LHCN-M2 (cell line): ENCODE measurements around the gene ZNF576. TPM values are rescaled to one million over a fixed set of nuclear protein-coding genes. Genes with fewer than 3 reads are reported as not detected.
A peak's percentile ranks its signal among the peaks of the same experiment; 100 is the strongest.
"Not testable (repeated sequence)": the region's sequence is repeated elsewhere in the genome, so short reads cannot be mapped to it uniquely, and the experiment has no call there.

Source experiments
- DNase-seq: peaks from one replicate; pipeline ENCODE4 v3.0.0-alpha.2; 2012; ENCODE audit warnings: low read depth
- polyA plus RNA-seq: library from polyadenylated mRNA; unstranded; fragments of >200 nt; gene quantifications from one replicate; pipeline ENCODE4 v1.2.1, GENCODE V29; 2012; ENCODE audit warnings: missing spikeins
- total RNA-seq: library from RNA; depleted of rRNA; stranded (reverse); fragments of >200 nt; gene quantifications from 2 replicates; pipeline ENCODE4 v1.2.3, GENCODE V29; 2014; rRNA removed

The ZNF576 gene
- total RNA-seq: 18.3 and 20.3 TPM in 2 replicates
- 17.3 TPM for polyA plus RNA-seq

GRCh38 chr19:43595999-43596841 lies at the start of gene ZNF576, which contains the start of gene IRGQ:
Gene ZNF576 (plus strand): TSS chr19:43596595. CDS start chr19:43597109, 514 bp downstream.
Gene IRGQ (minus strand): TSS chr19:43596134. CDS start chr19:43595338, 796 bp downstream.
- peak; percentile 99 for DNase-seq

DNA sequence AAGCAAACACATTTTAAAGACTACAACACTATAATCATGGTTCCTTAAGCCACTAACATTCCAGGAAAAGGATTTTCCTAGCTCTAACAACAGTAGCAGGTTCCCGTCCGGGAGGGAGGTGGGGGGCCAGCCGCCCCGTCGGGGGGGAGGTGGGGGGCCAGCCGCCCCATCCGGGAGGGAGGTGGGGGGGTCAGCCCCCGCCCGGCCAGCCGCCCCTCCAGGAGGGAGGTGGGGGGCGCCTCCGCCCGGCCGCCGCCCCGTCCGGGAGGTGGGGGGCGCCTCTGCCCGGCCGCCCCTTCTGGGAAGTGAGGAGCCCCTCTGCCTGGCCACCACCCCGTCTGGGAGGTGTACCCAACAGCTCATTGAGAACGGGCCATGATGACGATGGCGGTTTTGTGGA lies 48.5 kb upstream of the ZNF576 start:
- DNase-seq: not testable (repeated sequence)

DNA sequence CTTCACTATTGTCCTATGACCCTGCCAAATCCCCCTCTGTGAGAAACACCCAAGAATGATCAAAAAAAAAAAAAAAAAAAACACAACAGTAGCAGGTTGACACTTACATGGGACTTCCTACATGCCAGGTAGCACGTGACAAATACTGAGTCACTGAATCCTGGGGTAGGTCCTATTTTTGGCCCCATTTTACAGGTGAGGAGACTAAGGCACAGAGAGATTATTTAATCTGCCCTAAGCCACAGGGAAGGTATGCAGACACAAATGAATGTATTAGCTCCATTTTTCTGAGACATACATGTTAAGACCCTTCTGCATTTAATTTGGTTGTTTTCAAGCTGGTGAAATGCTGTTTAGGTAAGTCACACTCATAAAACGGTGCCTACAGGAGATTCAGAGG lies 47.7 kb upstream of the ZNF576 start:
- no peak for DNase-seq

- no peak for DNase-seq
Observed at GRCh38 chr19:43551399-43552197, 44.8 kb upstream of the ZNF576 start.

- no peak for DNase-seq
Observed at GRCh38 chr19:43552198-43552450, 44.3 kb upstream of the ZNF576 start.

- no peak for DNase-seq
Observed at GRCh38 chr19:43552616-43553015, 43.8 kb upstream of the ZNF576 start.

DNA sequence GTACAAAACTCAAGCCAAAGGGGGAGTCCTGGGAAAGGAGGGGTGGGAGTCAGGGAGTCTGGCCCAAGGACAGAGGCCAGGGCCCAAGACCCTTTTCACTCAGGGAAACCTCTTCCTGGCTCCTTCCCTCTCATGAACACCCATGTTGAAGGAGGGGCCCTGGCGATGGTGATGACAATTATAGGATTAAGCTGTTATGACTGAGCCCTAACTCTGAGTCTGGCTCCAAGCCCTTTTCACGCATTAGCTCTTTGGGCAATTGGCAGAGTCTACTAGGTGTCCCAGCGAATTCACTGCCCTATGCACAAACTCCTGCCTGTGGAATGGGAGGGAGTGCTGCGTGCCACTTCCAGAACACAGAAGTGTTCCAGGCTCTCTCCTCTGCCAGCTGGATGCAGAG lies 42.7 kb upstream of the ZNF576 start:
- no peak for DNase-seq

DNA sequence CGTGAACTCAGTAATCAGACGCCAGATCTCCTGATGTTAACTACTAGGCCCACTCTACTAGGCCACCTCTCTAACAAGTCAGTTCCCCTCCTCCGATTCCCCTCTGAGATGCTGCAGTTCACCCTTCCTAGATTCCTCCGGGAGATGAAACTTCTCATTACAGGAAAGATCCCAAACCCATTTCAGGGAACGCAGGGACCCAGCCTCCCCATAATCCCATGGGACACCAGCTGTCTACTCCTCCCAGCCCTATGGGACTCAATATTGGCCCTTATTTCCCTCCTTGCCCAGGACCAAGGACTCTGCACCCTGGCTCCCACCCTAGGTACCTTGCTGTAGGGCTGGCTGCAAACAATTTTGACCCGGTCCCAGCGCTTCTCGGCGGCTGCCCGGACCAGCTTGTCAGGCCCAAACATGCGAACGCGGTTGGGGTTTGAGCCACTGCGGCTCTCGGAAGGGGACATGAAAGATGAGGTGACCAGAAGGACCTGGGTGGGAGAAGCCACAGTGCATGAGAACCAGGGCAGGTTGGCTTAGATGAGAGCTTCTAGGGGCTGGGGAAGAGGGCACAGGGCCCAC lies 42.0 kb upstream of the ZNF576 start:
- no peak for DNase-seq

DNA sequence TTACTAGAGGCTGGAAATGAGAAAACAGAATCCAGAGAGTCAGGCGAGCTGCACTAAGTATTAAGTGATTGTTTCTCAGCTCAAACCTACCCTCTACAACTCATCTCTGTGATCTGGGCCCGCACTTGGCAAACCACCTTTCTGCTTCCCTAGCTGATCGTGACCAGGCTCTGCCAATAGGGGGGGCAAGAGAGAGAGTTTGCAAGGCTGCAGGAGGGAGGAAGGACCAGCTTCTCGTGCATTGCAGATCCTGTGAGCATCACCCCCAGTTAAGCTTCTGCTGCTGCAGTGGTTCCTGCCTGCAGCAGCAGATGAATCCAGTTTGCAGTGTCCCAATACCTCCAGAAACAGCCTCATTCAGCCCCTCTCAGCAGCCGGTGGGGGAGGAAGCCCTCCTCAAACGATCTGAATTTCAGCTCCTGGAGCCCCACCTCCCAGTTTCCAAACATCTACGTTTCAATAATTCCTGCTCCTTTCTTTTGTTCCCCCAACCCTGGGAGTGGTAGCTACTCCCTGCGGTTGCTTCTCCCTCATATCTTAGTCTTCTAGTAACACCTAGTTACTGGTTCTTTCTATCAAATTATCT lies 41.1 kb upstream of the ZNF576 start:
- DNase-seq: peak; percentile 66

- DNase-seq: peak; percentile 49
Observed at GRCh38 chr19:43560687-43561086, 35.7 kb upstream of the ZNF576 start.

GRCh38 chr19:43561139-43561970 lies 35.0 kb upstream of the ZNF576 start:
- DNase-seq: no peak

DNA sequence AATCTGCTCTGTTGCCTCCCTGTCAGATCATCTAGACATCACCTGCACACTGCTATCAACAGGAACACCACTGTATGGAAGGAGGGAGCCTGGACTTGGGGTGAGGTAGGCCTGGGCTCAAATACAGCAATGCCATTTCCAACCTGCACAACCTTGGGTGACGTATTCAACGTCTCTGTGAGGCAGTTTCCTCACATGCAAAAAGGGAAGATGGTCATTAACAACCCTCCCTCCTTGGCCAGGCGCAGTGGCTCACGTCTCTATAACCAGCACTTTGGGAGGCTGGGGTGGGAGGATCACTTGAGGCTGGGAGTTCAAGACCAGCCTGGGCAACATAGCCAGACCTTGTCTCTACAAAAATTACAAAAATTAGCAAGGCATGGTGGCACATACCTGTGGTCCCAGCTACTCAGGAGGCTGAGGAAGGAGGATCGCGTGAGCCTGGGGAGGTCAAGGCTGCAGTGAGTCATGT lies 34.1 kb upstream of the ZNF576 start:
- DNase-seq: no peak

- peak; percentile 97 for DNase-seq
Observed at GRCh38 chr19:43562698-43563241, 33.6 kb upstream of the ZNF576 start.

GRCh38 chr19:43563816-43564457 lies 32.5 kb upstream of the ZNF576 start:
- DNase-seq: no peak

DNA sequence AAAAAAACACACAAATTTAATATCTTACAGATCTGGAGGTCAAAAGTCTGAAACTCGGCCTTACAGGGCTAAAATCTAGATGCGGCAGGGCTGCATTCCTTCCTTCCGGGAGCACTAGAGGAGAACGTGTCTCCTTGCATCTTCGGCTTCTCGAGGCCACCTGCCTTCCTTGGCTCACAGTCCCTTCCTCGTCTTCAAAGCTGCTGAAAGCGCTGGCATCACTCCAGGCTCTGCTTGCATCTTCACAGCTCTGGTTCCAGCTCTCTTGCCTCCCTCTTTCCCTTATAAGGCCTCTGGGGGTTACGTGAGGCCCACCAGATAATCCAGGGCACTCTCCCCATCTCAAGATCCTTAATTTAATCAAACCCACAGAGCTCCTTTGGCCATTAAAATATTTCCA lies 31.6 kb upstream of the ZNF576 start:
- no peak for DNase-seq

- no peak for DNase-seq
Observed at GRCh38 chr19:43569657-43570056, 26.7 kb upstream of the ZNF576 start.

DNA sequence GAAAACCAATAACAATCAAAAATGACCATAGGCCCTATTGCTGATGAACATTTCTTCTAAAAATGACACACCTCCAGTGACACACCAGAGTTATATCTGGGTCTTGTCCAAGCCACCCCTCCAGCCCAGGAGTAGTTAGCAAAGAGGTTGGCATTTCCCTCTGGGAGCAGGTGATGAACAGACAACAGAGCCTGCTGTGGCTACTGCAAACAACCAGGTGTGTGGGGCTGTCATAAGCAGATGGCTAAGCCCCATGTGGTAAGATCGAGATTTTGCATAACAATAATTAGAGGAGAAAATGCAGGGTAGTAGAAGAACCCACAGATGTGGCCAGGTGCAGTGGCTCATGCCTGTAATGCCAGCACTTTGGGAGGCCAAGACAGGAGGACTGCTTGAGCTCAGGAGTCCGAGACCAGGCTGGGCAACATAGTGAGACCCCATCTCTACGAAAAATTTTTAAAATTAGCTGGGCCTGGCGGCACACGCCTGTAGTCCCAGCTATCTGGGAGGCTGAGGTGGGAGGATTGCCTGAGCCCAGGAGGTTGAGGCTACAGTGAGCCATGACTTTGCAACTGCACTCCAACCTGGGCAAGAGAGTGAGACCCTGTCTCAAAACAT lies 26.1 kb upstream of the ZNF576 start:
- DNase-seq: no peak

GRCh38 chr19:43572171-43572588 lies 24.2 kb upstream of the ZNF576 start:
- no peak for DNase-seq

DNA sequence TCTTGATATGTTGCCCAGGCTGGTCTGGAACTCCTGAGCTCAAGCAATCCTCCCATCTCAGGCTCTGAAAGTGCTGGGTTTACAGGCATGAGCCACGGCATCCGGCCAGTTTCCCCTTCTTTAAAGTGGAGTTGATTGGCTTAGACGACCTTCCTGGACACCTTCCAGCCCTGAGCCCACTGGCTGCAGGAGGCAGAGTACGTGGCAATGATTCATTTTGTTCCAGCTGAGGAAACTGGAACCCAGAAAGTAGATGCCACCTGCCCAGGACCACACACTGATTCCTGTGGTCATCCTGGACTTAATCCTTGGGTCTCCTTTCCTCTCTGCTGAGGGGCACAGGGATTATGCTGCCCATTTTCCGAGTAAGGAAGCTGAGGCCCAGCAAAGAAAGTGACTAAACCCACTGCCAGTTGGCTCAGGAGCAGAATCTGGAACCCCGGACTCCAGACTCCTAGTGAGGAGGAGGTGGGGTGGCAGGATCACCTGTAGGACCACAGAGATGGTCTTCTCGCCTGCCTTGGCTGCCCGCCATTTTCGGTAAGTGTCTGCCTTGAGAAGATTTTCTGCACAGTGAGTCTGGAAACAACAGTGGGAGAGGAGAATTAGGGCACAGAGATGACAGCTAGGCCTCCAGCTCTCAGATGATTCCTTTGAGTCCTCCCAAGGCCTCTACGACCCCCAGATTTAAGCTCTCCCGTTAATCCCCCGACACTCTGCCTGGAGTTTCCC lies 21.8 kb upstream of the ZNF576 start:
- DNase-seq: peak; percentile 53
